Kidney (tissue), 14 donors: Measurements from ENCODE around the gene EVI5. TPM values are rescaled to one million over a fixed set of nuclear protein-coding genes. Genes with fewer than 3 reads are reported as not detected.

Experiments
- DNase-seq, 5 donors: peaks; one replicate each; pipeline ENCODE4 v3.0.0-alpha.2; 2013 to 2020
- FAIRE-seq: peaks from 2 replicates; lab custom pipeline; 2012; peaks lifted over from hg19 to GRCh38; lab: Jason Lieb, UNC
- H3K27ac ChIP-seq, 2 donors: one replicate each; pipeline ENCODE4 v1.7.0; 2013; ENCODE audit warnings: low read depth in 2 of 2, low read length in 2 of 2, inconsistent platforms in 1 of 2
- H3K27me3 ChIP-seq: one replicate; pipeline ENCODE4 v1.7.1; 2013; ENCODE audit warnings: low read length, inconsistent platforms; ENCODE audit not compliant: control insufficient read depth, insufficient read depth
- H3K36me3 ChIP-seq, 3 donors: one replicate each; pipeline versions ENCODE4 v1.7.0 to v1.7.1; 2013; ENCODE audit warnings: low read length in 3 of 3, control low read depth in 1 of 3, inconsistent platforms in 1 of 3; ENCODE audit not compliant: insufficient read depth in 3 of 3, control insufficient read depth in 2 of 3
- H3K4me1 ChIP-seq, 3 donors: one replicate each; pipeline versions ENCODE4 v1.7.0 to v1.7.1; 2013; ENCODE audit warnings: low read length in 3 of 3, inconsistent platforms in 1 of 3, low read depth in 1 of 3; ENCODE audit not compliant: control insufficient read depth in 2 of 3, insufficient read depth in 2 of 3
- H3K4me3 ChIP-seq, 3 donors: one replicate each; pipeline versions ENCODE4 v1.7.0 to v1.8.1; 2013; ENCODE audit warnings: low read length in 3 of 3, control low read depth in 1 of 3, inconsistent platforms in 1 of 3
- H3K9ac ChIP-seq, 3 donors: one replicate each; pipeline versions ENCODE4 v1.7.0 to v1.7.1; 2013; ENCODE audit warnings: low read length in 3 of 3, control low read depth in 1 of 3, inconsistent platforms in 1 of 3
- H3K9me3 ChIP-seq, 3 donors: one replicate each; pipeline versions ENCODE4 v1.7.0 to v1.7.1; 2013; ENCODE audit warnings: low read length in 3 of 3, control low read depth in 1 of 3, inconsistent platforms in 1 of 3; ENCODE audit not compliant: control insufficient read depth in 2 of 3, insufficient read depth in 1 of 3
- CTCF ChIP-seq: IDR thresholded peaks from 3 replicates; pipeline ENCODE4 v1.5.1; 2012; ENCODE audit warnings: mild to moderate bottlenecking, moderate library complexity, borderline replicate concordance; ENCODE audit not compliant: insufficient read depth; ENCODE audit errors: extremely low read depth
- intact Hi-C: fragments of 100-400 bp; cut with DNase I; formaldehyde crosslinking; loops from one replicate; pipeline ENCODE4 v1.11.1; 2022
- polyA plus RNA-seq: library from polyadenylated mRNA; stranded (reverse); fragments of 350-450 nt; fragmentation: Illumina TruSeq; extraction: RNeasy Lipid Tissue Mini Kit (QIAGEN cat#74804); gene quantifications from one replicate; pipeline ENCODE4 v1.2.3, GENCODE V29; 2014; ENCODE audit warnings: low read depth, low replicate concordance; ENCODE audit not compliant: insufficient read depth
- total RNA-seq: library from RNA; stranded (reverse); fragmentation: NEBNext Ultra II Directional; extraction: Animal tissue kit (Norgen Biotek cat#: 25700); gene quantifications from one replicate; pipeline ENCODE4 v1.2.1, GENCODE V29; 2021
- donor health status: control.
- donor health status: control.
- donor health status: control.
- donor health status: control.
- donor health status: control.
- donor health status: DM: yes; HTN: yes; CAD: no.
- donor health status: Normal renal cell carcinoma (clear cell type).

Gene EVI5
- total and polyA plus RNA-seq, 2 donors from 2014 or later: 3.6 to 36.5 TPM

GRCh38 chr1:92769856-92770255 lies 15.1 kb downstream of the EVI5 start:
- peaks cover 0 to 3% (median 0%) of the 10 kb centered on the region in 3 donors for H3K4me1 ChIP-seq
- FAIRE-seq: no peak
- no peak for DNase-seq

GRCh38 chr1:92768915-92769314 lies 16.0 kb downstream of the EVI5 start:
- FAIRE-seq (no peak), DNase-seq (no peak)
- Histone ChIP-seq H3K27ac (no peak overlapping the region), H3K4me3 (no peak overlapping the region), H3K9me3 (no peaks in the 10 kb centered on the region), H3K36me3 (no peaks in the 10 kb centered on the region), H3K27me3 (no peaks in the 10 kb centered on the region), H3K4me1 (no peaks in the 10 kb centered on the region), H3K9ac (no peak overlapping the region)
- no peak for TF ChIP-seq CTCF
- intact Hi-C loops: no loop called here

More at GRCh38 chr1:92769856-92770255, 15.1 kb downstream of the EVI5 start:
- intact Hi-C loops: no loop called here
- H3K36me3 ChIP-seq: no peaks in the 10 kb centered on the region
- H3K4me3 ChIP-seq: no peak overlapping the region
- H3K9ac ChIP-seq: no peak overlapping the region
- no peak for TF ChIP-seq CTCF
- H3K27ac ChIP-seq: no peak overlapping the region
- H3K27me3 ChIP-seq: no peaks in the 10 kb centered on the region
- H3K9me3 ChIP-seq: no peaks in the 10 kb centered on the region

- Histone ChIP-seq H3K4me3 (no peak overlapping the region), H3K27me3 (no peaks in the 10 kb centered on the region), H3K36me3 (no peaks in the 10 kb centered on the region), H3K27ac (no peak overlapping the region), H3K4me1 (no peaks in the 10 kb centered on the region), H3K9ac (no peak overlapping the region), H3K9me3 (no peaks in the 10 kb centered on the region)
- no peak for TF ChIP-seq CTCF
- intact Hi-C loops: no loop called here
- FAIRE-seq (no peak), DNase-seq (no peak)
These were observed 16.6 kb downstream of the EVI5 start for GRCh38 chr1:92768296-92768695.

GRCh38 chr1:92764116-92764515 lies 20.8 kb downstream of the EVI5 start:
- no peak for TF ChIP-seq CTCF
- Histone ChIP-seq H3K27me3 (no peaks in the 10 kb centered on the region), H3K4me1 (no peaks in the 10 kb centered on the region), H3K9ac (no peak overlapping the region), H3K27ac (no peak overlapping the region), H3K36me3 (no peaks in the 10 kb centered on the region), H3K9me3 (no peaks in the 10 kb centered on the region), H3K4me3 (no peak overlapping the region)
- intact Hi-C loops: no loop called here
- DNase-seq: no peak
- FAIRE-seq: no peak
